IMR-90 (cell line): ENCODE data around the gene MAPK1. TPM values are rescaled to one million over a fixed set of nuclear protein-coding genes. Genes with fewer than 3 reads are reported as not detected.
A peak's percentile ranks its signal among the peaks of the same experiment; 100 is the strongest.
"Not testable (repeated sequence)": the region's sequence is repeated elsewhere in the genome, so short reads cannot be mapped to it uniquely, and the experiment has no call there.

Source experiments
- ATAC-seq: fragments of 200-7000 bp; cut with Tn5 transposase; 2 replicates; pipeline ENCODE4 v1.9.1; 2020; ENCODE audit warnings: low read depth, mild to moderate bottlenecking, moderate library complexity
- BruUV-seq: library from RNA; stranded (reverse); fragments of 400-500 nt; replicated peaks from 2 replicates; lab custom pipeline; 2021; lab: Mats Ljungman, UMichigan
- CTCF ChIA-PET: fragments of 300-600 bp; formaldehyde crosslinking; extraction: SDS; loops from one replicate; lab custom pipeline; 2021; ENCODE audit warnings: antibody characterized with exemption; lab: Yijun Ruan, JAX
- POLR2A ChIA-PET: fragments of 300-600 bp; sonication (Branson Sonifier 250); formaldehyde crosslinking; loops from one replicate; lab custom pipeline; 2022; ENCODE audit warnings: antibody characterized with exemption; ENCODE audit not compliant: unreplicated experiment; lab: Charles Lee
- DNase-seq: peaks from one replicate; pipeline ENCODE4 v3.0.0; 2013
- H2AFZ ChIP-seq: replicated peaks from 2 replicates; pipeline ENCODE3; 2013; ENCODE audit warnings: low read length, mild to moderate bottlenecking; ENCODE audit not compliant: poor library complexity
- H2AK5ac ChIP-seq: 2 replicates; pipeline ENCODE4 v1.6.1; 2013; ENCODE audit warnings: low read depth, low read length, inconsistent platforms
- H2AK9ac ChIP-seq: replicated peaks from 2 replicates; pipeline ENCODE3; 2013; ENCODE audit warnings: mild to moderate bottlenecking, low read depth, low read length, moderate library complexity; ENCODE audit not compliant: poor library complexity
- H2BK120ac ChIP-seq: 2 replicates; pipeline ENCODE4 v1.6.1; 2013; ENCODE audit warnings: low read depth, low read length, inconsistent platforms
- H2BK15ac ChIP-seq: 3 replicates; pipeline ENCODE4 v1.6.1; 2013; ENCODE audit warnings: low read depth, low read length, inconsistent platforms
- H2BK20ac ChIP-seq: 2 replicates; pipeline ENCODE4 v1.6.1; 2013; ENCODE audit warnings: low read depth, mild to moderate bottlenecking, inconsistent platforms, low read length, moderate library complexity
- H2BK5ac ChIP-seq: 2 replicates; pipeline ENCODE4 v1.6.1; 2013; ENCODE audit warnings: mild to moderate bottlenecking, low read depth, low read length, inconsistent platforms; ENCODE audit not compliant: poor library complexity, severe bottlenecking
- H3K14ac ChIP-seq: replicated peaks from 2 replicates; pipeline ENCODE4 v1.6.1; 2013; ENCODE audit warnings: low read depth, low read length, inconsistent platforms
- H3K18ac ChIP-seq: 2 replicates; pipeline ENCODE4 v1.6.1; 2013; ENCODE audit warnings: low read depth, low read length, control low read depth
- H3K23ac ChIP-seq: 2 replicates; pipeline ENCODE4 v1.6.1; 2013; ENCODE audit warnings: low read depth, low read length, inconsistent platforms
- H3K27ac ChIP-seq: 2 replicates; pipeline ENCODE4 v1.5.1; 2013; ENCODE audit warnings: mild to moderate bottlenecking, control low read depth, low read length; ENCODE audit not compliant: insufficient read depth
- H3K27me3 ChIP-seq: 2 replicates; pipeline ENCODE4 v1.6.1; 2013; ENCODE audit warnings: low read length; ENCODE audit not compliant: control insufficient read depth, insufficient read depth
- H3K36me3 ChIP-seq: 2 replicates; pipeline ENCODE4 v1.6.1; 2013; ENCODE audit warnings: low read length, mixed read lengths; ENCODE audit not compliant: control insufficient read depth, insufficient read depth
- H3K4ac ChIP-seq: 2 replicates; pipeline ENCODE4 v1.6.1; 2013; ENCODE audit warnings: low read depth, low read length, inconsistent platforms
- H3K4me1 ChIP-seq: 2 replicates; pipeline ENCODE4 v1.6.1; 2013; ENCODE audit warnings: low read length, mixed read lengths; ENCODE audit not compliant: control insufficient read depth, insufficient read depth
- H3K4me2 ChIP-seq: 2 replicates; pipeline ENCODE4 v1.6.1; 2013; ENCODE audit warnings: low read depth, mild to moderate bottlenecking, control low read depth, low read length, moderate library complexity
- H3K4me3 ChIP-seq: 2 replicates; pipeline ENCODE4 v1.5.1; 2013; ENCODE audit warnings: low read depth, mild to moderate bottlenecking, control low read depth, low read length, moderate library complexity; ENCODE audit not compliant: insufficient read depth
- H3K56ac ChIP-seq: 2 replicates; pipeline ENCODE4 v1.6.1; 2013; ENCODE audit warnings: low read length, inconsistent platforms; ENCODE audit not compliant: insufficient read depth; ENCODE audit errors: extremely low read depth
- H3K79me1 ChIP-seq, 2 experiments: 2 replicates each; pipeline ENCODE4 v1.6.1; 2013; ENCODE audit warnings: low read length in 2 of 2, inconsistent platforms in 1 of 2, low read depth in 1 of 2
- H3K9ac ChIP-seq: 2 replicates; pipeline ENCODE4 v1.6.1; 2013; ENCODE audit warnings: low read depth, low read length, control low read depth
- H3K9me1 ChIP-seq: 2 replicates; pipeline ENCODE4 v1.6.1; 2013; ENCODE audit warnings: low read length, inconsistent platforms; ENCODE audit not compliant: insufficient read depth
- H3K9me3 ChIP-seq: 2 replicates; pipeline ENCODE4 v1.6.1; 2013; ENCODE audit warnings: low read length; ENCODE audit not compliant: control insufficient read depth, insufficient read depth
- H4K20me1 ChIP-seq: 2 replicates; pipeline ENCODE4 v1.6.1; 2013; ENCODE audit warnings: low read length, inconsistent platforms; ENCODE audit not compliant: insufficient read depth
- H4K5ac ChIP-seq: 2 replicates; pipeline ENCODE4 v1.6.1; 2013; ENCODE audit warnings: mild to moderate bottlenecking, low read depth, low read length, control low read depth
- H4K8ac ChIP-seq, 2 experiments: 2 replicates each; pipeline ENCODE4 v1.6.1; 2013; ENCODE audit warnings: low read depth in 2 of 2, low read length in 2 of 2, control low read depth in 1 of 2, inconsistent platforms in 1 of 2
- H4K91ac ChIP-seq: 2 replicates; pipeline ENCODE4 v1.6.1; 2013; ENCODE audit warnings: low read depth, low read length, inconsistent platforms; ENCODE audit not compliant: insufficient read depth
- MAZ ChIP-seq: IDR thresholded peaks from 2 replicates; pipeline ENCODE4 v1.6.1; 2012; ENCODE audit warnings: low read depth, mild to moderate bottlenecking, low read length, improper control_type of control experiment, moderate library complexity, borderline replicate concordance
- MXI1 ChIP-seq: IDR thresholded peaks from 2 replicates; pipeline ENCODE4 v1.6.1; 2012; ENCODE audit warnings: low read depth, mild to moderate bottlenecking, low read length, moderate library complexity, borderline replicate concordance
- RAD21 ChIP-seq: IDR thresholded peaks from 2 replicates; pipeline ENCODE4 v1.6.1; 2012; ENCODE audit warnings: low read length, improper control_type of control experiment
- WGBS, 2 experiments: methylation state at CpG; one replicate each; pipeline versions ENCODE4 v1.1.5 to v1.1.7; 2013; ENCODE audit warnings: missing lambda C conversion rate in 2 of 2; ENCODE audit not compliant: insufficient read length in 1 of 2; ENCODE audit errors: extremely low coverage in 2 of 2; 5-methylcytosine and 5-hydroxymethylcytosine counted together
- dilution Hi-C: fragments of 300-500 bp; cut with HindIII; formaldehyde crosslinking; loops from one replicate; pipeline ENCODE4 v1.14.3; 2018; ENCODE audit warnings: low sequenced_read_pairs; ENCODE audit not compliant: unreplicated experiment
- in situ Hi-C: fragments of 300-500 bp; cut with MboI; formaldehyde crosslinking; loops from 3 replicates; pipeline ENCODE4 v1.14.3; 2019; ENCODE audit warnings: low sequenced_read_pairs, inconsistent platforms, mixed read lengths
- intact Hi-C: fragments of 100-400 bp; cut with micrococcal nuclease; formaldehyde crosslinking; loops from 2 replicates; pipeline ENCODE4 v1.10.0; 2022
- polyA plus RNA-seq, 3 experiments: library from polyadenylated mRNA; depleted of rRNA; stranded (reverse); fragments of >200 nt; gene quantifications; 2 replicates each; pipeline ENCODE4 v1.2.3, GENCODE V29; 2012; ENCODE audit warnings: low replicate concordance in 1 of 3
- total RNA-seq: library from RNA; depleted of rRNA; stranded (reverse); fragments of >200 nt; gene quantifications from 2 replicates; pipeline ENCODE4 v1.2.3, GENCODE V29; 2012

Gene MAPK1
- total and polyA plus RNA-seq, 2 of the 4 experiments (the other 2 are of a cell fraction) = 41.0 to 51.3 TPM

GRCh38 chr22:21807544-21808529 is 59.6 kb downstream of the MAPK1 start:
- BruUV-seq = no TSS peak
- no peak overlapping the region for H3K4me3 ChIP-seq
- H3K36me3 ChIP-seq = peaks cover 18% of the 10 kb centered on the region
- H3K18ac ChIP-seq = no peak overlapping the region
- peaks cover 43% of the 10 kb centered on the region for H4K20me1 ChIP-seq
- dilution Hi-C loops = no loop called here
- POLR2A ChIA-PET = no interaction called here
- CTCF ChIA-PET = no interaction called here
- H2AK9ac ChIP-seq = no peak overlapping the region
- no peak overlapping the region for H2AK5ac ChIP-seq
- H3K4me1 ChIP-seq = no peaks in the 10 kb centered on the region; the same call in 1 of the 2 replicates
- no peak overlapping the region for H4K5ac ChIP-seq
- no peak overlapping the region for H4K91ac ChIP-seq
- H3K9ac ChIP-seq = no peak overlapping the region
- no peak overlapping the region for H3K4me2 ChIP-seq
- intact Hi-C loops = no loop called here
- H3K27ac ChIP-seq = no peak overlapping the region
- WGBS, 2 experiments = no CpG with 5 or more reads among the region's 6 CpGs
- ATAC-seq (no peak), DNase-seq (peak; percentile 19)
- H3K9me3 ChIP-seq = no peaks in the 10 kb centered on the region
- no peaks in the 10 kb centered on the region for H3K27me3 ChIP-seq
- in situ Hi-C loops = no loop called here
- peaks cover 4% of the 10 kb centered on the region; the same call in 1 of the 2 replicates for H3K9me1 ChIP-seq
- no peak overlapping the region for H2BK5ac ChIP-seq
- H3K79me1 ChIP-seq = peaks cover 35 to 56% of the 10 kb centered on the region in 2 experiments
- H3K4ac ChIP-seq = no peak overlapping the region
- no peak overlapping the region for H3K56ac ChIP-seq
- no peak overlapping the region for H2BK20ac ChIP-seq
- H2AFZ ChIP-seq = no peak overlapping the region
- no peak overlapping the region for H2BK15ac ChIP-seq
- no peak overlapping the region for H3K23ac ChIP-seq
- TF ChIP-seq RAD21 (no peak), MXI1 (no peak), MAZ (no peak)
- no peak overlapping the region for H2BK120ac ChIP-seq
- H3K14ac ChIP-seq = no peak overlapping the region
- no peak overlapping the region for H4K8ac ChIP-seq

- H2BK15ac ChIP-seq, H2BK5ac ChIP-seq, dilution Hi-C loops, POLR2A ChIA-PET, intact Hi-C loops, H3K56ac ChIP-seq, H3K18ac ChIP-seq, H3K4me1 ChIP-seq, H3K9me3 ChIP-seq, H3K4me3 ChIP-seq, H3K27ac ChIP-seq, H2AFZ ChIP-seq, H2AK9ac ChIP-seq, H3K9me1 ChIP-seq, H4K8ac ChIP-seq, H2BK20ac ChIP-seq, H2AK5ac ChIP-seq, H3K14ac ChIP-seq, in situ Hi-C loops, H4K91ac ChIP-seq, DNase-seq, BruUV-seq, H3K23ac ChIP-seq, H3K27me3 ChIP-seq, ATAC-seq, H3K9ac ChIP-seq, H2BK120ac ChIP-seq, H4K5ac ChIP-seq, H3K4ac ChIP-seq, CTCF ChIA-PET, H3K4me2 ChIP-seq: not testable (repeated sequence)
- WGBS, 2 experiments = no CpG with 5 or more reads among the region's 8 CpGs
- Histone ChIP-seq H3K79me1 (peaks cover 36 to 65% of the 10 kb centered on the region in 2 experiments), H3K36me3 (peaks cover 35% of the 10 kb centered on the region), H4K20me1 (peaks cover 29% of the 10 kb centered on the region)
Observed at GRCh38 chr22:21805325-21805724, 62.1 kb downstream of the MAPK1 start.
